Neural cell (in vitro differentiated cells): ENCODE measurements around the gene HEPACAM. TPM values are rescaled to one million over a fixed set of nuclear protein-coding genes. Genes with fewer than 3 reads are reported as not detected.

ENCODE experiments used
- H2AFZ ChIP-seq: fragments of 200-600, 300-800 bp; sonication (generic), shearing (Covaris generic); 2 replicates; pipeline ENCODE4 v1.6.0; 2014; ENCODE audit warnings: low read depth, mild to moderate bottlenecking, antibody characterized with exemption, low read length, moderate library complexity
- H3F3A ChIP-seq: fragments of 200-600 bp; shearing (Covaris generic); 2 replicates; pipeline ENCODE4 v1.6.1; 2016; ENCODE audit warnings: mild to moderate bottlenecking, moderate library complexity, mixed read lengths, antibody characterized with exemption, low read length; ENCODE audit not compliant: insufficient read depth, poor library complexity, severe bottlenecking
- H3K27ac ChIP-seq: fragments of 200-600, 300-800 bp; sonication (generic), shearing (Covaris generic); 2 replicates; pipeline ENCODE4 v1.5.1; 2014; ENCODE audit warnings: mild to moderate bottlenecking, low read length, moderate library complexity
- H3K27me3 ChIP-seq: fragments of 300-800, 200-600 bp; sonication (generic), shearing (Covaris generic); 2 replicates; pipeline ENCODE4 v1.6.0; 2014; ENCODE audit warnings: mild to moderate bottlenecking, low read depth, low read length, moderate library complexity; ENCODE audit not compliant: insufficient read depth
- H3K36me3 ChIP-seq: fragments of 300-800, 200-600 bp; sonication (generic), shearing (Covaris generic); 2 replicates; pipeline ENCODE4 v1.5.1; 2014; ENCODE audit warnings: mild to moderate bottlenecking, antibody characterized with exemption, low read length, moderate library complexity; ENCODE audit not compliant: insufficient read depth
- H3K4me2 ChIP-seq: fragments of 300-800, 200-600 bp; sonication (generic), shearing (Covaris generic); 2 replicates; pipeline ENCODE4 v1.6.0; 2014; ENCODE audit warnings: mild to moderate bottlenecking, low read length
- H3K4me3 ChIP-seq: fragments of 300-800, 200-600 bp; sonication (generic), shearing (Covaris generic); 2 replicates; pipeline ENCODE4 v1.5.1; 2014; ENCODE audit warnings: mild to moderate bottlenecking, low read length, moderate library complexity
- H3K79me2 ChIP-seq: fragments of 200-600 bp; shearing (Covaris generic); replicated peaks from 2 replicates; pipeline ENCODE4 v1.6.0; 2014; ENCODE audit warnings: mild to moderate bottlenecking, low read length, moderate library complexity; ENCODE audit not compliant: insufficient read depth
- H3K9ac ChIP-seq: fragments of 300-800, 200-600 bp; sonication (generic), shearing (Covaris generic); 2 replicates; pipeline ENCODE4 v1.6.1; 2016; ENCODE audit warnings: mild to moderate bottlenecking, low read length, mixed read lengths
- H3K9me2 ChIP-seq: fragments of 200-600 bp; shearing (Covaris generic); 2 replicates; pipeline ENCODE4 v1.6.1; 2016; ENCODE audit warnings: mild to moderate bottlenecking, low read length, mixed read lengths; ENCODE audit not compliant: insufficient read depth
- H3K9me3 ChIP-seq: fragments of 200-600, 300-800 bp; sonication (generic), shearing (Covaris generic); 2 replicates; pipeline ENCODE4 v1.6.1; 2016; ENCODE audit warnings: mild to moderate bottlenecking, mixed run types, low read length, moderate library complexity, mixed read lengths
- H4K20me1 ChIP-seq: fragments of 200-600 bp; shearing (Covaris generic); 2 replicates; pipeline ENCODE4 v1.6.1; 2016; ENCODE audit warnings: mild to moderate bottlenecking, mixed run types; ENCODE audit not compliant: insufficient read depth
- CTCF ChIP-seq: fragments of 450-650 bp; IDR thresholded peaks from 2 replicates; pipeline ENCODE4 v1.5.1; 2014; ENCODE audit warnings: antibody characterized with exemption, mild to moderate bottlenecking, moderate library complexity; ENCODE audit not compliant: poor library complexity, severe bottlenecking
- EP300 ChIP-seq: fragments of 450-650 bp; conservative IDR thresholded peaks from 2 replicates; pipeline ENCODE4 v1.6.1; 2014; ENCODE audit warnings: antibody characterized with exemption, mild to moderate bottlenecking, moderate library complexity; ENCODE audit not compliant: poor library complexity, severe bottlenecking
- EZH2 ChIP-seq: fragments of 200-600, 300-800 bp; shearing (Covaris generic), sonication (generic); IDR thresholded peaks from 2 replicates; pipeline ENCODE4 v1.6.1; 2014; ENCODE audit warnings: antibody characterized with exemption, low read length, borderline replicate concordance, mild to moderate bottlenecking; ENCODE audit not compliant: insufficient read depth, poor library complexity, severe bottlenecking
- MXI1 ChIP-seq: fragments of 450-650 bp; conservative IDR thresholded peaks from 2 replicates; pipeline ENCODE4 v1.6.1; 2014; ENCODE audit warnings: antibody characterized with exemption, mild to moderate bottlenecking; ENCODE audit not compliant: poor library complexity, severe bottlenecking
- POLR2AphosphoS5 ChIP-seq: IDR thresholded peaks from 2 replicates; pipeline ENCODE4 v1.6.1; 2012
- RAD21 ChIP-seq: fragments of 450-650 bp; conservative IDR thresholded peaks from 2 replicates; pipeline ENCODE4 v1.6.1; 2014; ENCODE audit warnings: antibody characterized with exemption, mild to moderate bottlenecking, moderate library complexity
- SMC3 ChIP-seq: fragments of 450-650 bp; conservative IDR thresholded peaks from 2 replicates; pipeline ENCODE4 v1.6.1; 2014; ENCODE audit warnings: antibody characterized with exemption, mild to moderate bottlenecking, moderate library complexity; ENCODE audit not compliant: poor library complexity
- TAF1 ChIP-seq: IDR thresholded peaks from 2 replicates; pipeline ENCODE4 v1.6.1; 2012; ENCODE audit warnings: low read depth
- polyA plus RNA-seq: library from polyadenylated mRNA; depleted of rRNA; stranded (reverse); fragments of >200 nt; gene quantifications from 2 replicates; pipeline ENCODE4 v1.2.3, GENCODE V29; 2014
- TF ChIP-seq, protein P1 (sequence below): IDR thresholded peaks from 2 replicates; pipeline ENCODE4 v1.6.1; 2012; ENCODE audit warnings: borderline replicate concordance

HEPACAM gene
- polyA plus RNA-seq, 1 donor from 2014 or later, result not detected

DNA sequence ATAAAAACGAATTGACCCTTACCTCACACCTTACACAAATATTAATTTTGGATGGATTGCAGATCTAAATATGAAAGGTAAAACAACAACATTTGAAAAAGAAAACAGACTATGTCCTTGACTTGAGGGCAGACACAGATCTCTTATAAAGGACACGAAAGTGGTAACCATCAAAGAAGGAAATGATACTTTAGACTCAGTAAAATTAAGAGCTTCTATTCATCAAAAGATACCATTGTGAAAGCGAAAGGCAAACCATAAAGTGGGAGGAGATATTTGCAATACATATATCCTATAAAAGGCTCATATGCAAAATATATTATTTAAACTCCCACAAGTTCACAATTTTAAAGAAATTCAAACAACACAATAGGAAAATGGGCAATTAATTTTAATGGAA is 5.0 kb downstream of the HEPACAM start:
- H3K9ac ChIP-seq, result no peak overlapping the region
- H3K36me3 ChIP-seq, result no peaks in the 10 kb centered on the region
- no peaks in the 10 kb centered on the region for H3K27me3 ChIP-seq
- H2AFZ ChIP-seq, result no peak overlapping the region
- no peaks in the 10 kb centered on the region for H3K9me2 ChIP-seq
- no peak overlapping the region for H3K4me3 ChIP-seq
- H3K4me2 ChIP-seq, result no peak overlapping the region
- TF ChIP-seq SMC3, result no peak
- no peak for TF ChIP-seq TAF1
- no peak for TF ChIP-seq EZH2
- TF ChIP-seq POLR2AphosphoS5, result no peak
- TF ChIP-seq, protein P1, sequence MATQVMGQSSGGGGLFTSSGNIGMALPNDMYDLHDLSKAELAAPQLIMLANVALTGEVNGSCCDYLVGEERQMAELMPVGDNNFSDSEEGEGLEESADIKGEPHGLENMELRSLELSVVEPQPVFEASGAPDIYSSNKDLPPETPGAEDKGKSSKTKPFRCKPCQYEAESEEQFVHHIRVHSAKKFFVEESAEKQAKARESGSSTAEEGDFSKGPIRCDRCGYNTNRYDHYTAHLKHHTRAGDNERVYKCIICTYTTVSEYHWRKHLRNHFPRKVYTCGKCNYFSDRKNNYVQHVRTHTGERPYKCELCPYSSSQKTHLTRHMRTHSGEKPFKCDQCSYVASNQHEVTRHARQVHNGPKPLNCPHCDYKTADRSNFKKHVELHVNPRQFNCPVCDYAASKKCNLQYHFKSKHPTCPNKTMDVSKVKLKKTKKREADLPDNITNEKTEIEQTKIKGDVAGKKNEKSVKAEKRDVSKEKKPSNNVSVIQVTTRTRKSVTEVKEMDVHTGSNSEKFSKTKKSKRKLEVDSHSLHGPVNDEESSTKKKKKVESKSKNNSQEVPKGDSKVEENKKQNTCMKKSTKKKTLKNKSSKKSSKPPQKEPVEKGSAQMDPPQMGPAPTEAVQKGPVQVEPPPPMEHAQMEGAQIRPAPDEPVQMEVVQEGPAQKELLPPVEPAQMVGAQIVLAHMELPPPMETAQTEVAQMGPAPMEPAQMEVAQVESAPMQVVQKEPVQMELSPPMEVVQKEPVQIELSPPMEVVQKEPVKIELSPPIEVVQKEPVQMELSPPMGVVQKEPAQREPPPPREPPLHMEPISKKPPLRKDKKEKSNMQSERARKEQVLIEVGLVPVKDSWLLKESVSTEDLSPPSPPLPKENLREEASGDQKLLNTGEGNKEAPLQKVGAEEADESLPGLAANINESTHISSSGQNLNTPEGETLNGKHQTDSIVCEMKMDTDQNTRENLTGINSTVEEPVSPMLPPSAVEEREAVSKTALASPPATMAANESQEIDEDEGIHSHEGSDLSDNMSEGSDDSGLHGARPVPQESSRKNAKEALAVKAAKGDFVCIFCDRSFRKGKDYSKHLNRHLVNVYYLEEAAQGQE, result no peak
- no peak for TF ChIP-seq EP300
- TF ChIP-seq MXI1, result no peak
- TF ChIP-seq RAD21, result no peak
- no peak for TF ChIP-seq CTCF
- H3K79me2 ChIP-seq, result no peaks in the 10 kb centered on the region
- H3F3A ChIP-seq, result no peaks in the 10 kb centered on the region
- H3K27ac ChIP-seq, result no peak overlapping the region
- no peaks in the 10 kb centered on the region for H4K20me1 ChIP-seq
- no peaks in the 10 kb centered on the region for H3K9me3 ChIP-seq

DNA sequence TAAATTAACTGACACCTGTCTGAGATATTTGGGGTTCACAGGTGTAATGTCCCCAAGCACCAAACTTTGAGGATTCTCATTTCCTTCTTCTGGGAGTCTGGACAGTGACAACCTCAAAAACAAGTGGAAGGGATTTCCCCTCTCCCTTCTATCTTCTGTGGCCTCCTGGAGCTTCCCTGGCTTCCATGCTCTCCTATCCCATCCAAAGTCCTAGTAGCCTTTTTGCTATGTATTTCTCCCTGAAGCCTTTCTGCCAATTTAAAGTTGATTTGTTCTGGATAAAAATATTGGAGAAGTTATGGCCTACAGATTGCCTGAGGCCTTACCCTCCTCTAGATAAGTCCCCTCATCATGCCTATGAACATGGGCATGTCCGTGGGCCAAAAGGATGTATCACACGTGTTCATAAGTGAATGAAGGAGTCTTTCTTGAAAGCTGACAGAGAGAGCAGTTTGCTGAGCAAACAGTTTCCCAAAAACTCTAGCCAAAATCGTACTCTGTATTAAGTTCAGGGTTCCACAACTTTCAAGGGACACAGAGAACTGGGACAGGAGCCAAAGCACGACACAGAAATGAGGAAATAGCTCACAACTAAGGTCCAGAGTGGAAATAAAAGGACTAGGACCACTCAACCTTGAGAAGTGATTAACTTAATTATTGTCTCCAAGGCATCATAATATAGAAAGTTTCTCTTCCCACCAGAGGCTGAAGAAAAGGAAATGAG is 6.7 kb downstream of the HEPACAM start:
- Histone ChIP-seq H3K4me3 (no peak overlapping the region), H3K36me3 (no peaks in the 10 kb centered on the region), H4K20me1 (no peaks in the 10 kb centered on the region), H3K27me3 (no peaks in the 10 kb centered on the region), H3K27ac (no peak overlapping the region), H3K9me3 (no peaks in the 10 kb centered on the region), H3K9ac (no peak overlapping the region), H3K9me2 (no peaks in the 10 kb centered on the region), H3K79me2 (no peaks in the 10 kb centered on the region), H2AFZ (no peak overlapping the region), H3F3A (no peaks in the 10 kb centered on the region), H3K4me2 (no peak overlapping the region)
- no peak for TF ChIP-seq EP300
- TF ChIP-seq EZH2, result no peak
- TF ChIP-seq CTCF, result no peak
- no peak for TF ChIP-seq RAD21
- TF ChIP-seq, protein P1, result no peak
- no peak for TF ChIP-seq MXI1
- TF ChIP-seq POLR2AphosphoS5, result no peak
- no peak for TF ChIP-seq SMC3
- TF ChIP-seq TAF1, result no peak
